GM19328 (cell line): ENCODE measurements around the gene RNF144B.

Experiments
- ATAC-seq: cut with Tn5 transposase; IDR thresholded peaks from one replicate; pipeline ENCODE4 v1.9.1; 2021; ENCODE audit warnings: mild to moderate bottlenecking, moderate library complexity; ENCODE audit not compliant: unreplicated experiment

Gene RNF144B

DNA sequence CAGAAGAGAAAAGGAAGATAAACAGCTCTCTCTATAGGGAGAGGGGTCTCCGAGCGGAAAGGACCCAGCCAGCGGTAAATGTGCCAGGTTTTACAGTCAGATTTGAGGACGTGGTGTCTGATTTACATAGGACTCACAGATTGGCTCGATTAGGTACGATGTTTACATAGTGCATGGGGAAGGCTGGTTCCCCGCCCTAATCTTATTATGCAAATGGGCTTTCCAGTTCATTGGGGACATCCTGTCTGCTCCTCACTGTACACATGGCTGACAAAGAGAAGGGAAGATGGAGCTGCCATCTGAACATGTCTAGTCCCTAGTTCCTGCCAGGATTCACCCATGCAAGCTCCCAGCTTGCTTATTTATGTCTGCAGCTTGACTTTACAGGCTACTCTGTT lies 119.9 kb downstream of the RNF144B start:
- no peak for ATAC-seq

DNA sequence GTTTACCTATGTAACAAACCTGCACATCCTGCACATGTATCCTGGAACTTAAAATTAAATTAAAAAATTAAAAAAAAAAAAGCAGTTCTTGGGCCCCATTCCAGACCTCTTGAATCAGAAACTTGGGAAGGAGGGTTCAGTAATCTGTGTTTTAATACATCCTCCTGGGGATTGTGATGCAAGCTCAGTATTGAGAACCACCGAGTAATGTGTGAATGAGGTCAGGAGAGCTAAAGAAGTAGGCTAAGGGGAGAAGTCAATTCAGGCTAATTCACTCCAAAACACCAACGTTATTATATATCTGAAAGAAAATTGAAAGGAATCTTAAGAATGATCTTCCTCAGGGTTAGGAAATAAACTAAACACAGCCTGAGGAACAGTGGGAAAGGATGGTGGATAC lies 120.4 kb downstream of the RNF144B start:
- no peak for ATAC-seq

DNA sequence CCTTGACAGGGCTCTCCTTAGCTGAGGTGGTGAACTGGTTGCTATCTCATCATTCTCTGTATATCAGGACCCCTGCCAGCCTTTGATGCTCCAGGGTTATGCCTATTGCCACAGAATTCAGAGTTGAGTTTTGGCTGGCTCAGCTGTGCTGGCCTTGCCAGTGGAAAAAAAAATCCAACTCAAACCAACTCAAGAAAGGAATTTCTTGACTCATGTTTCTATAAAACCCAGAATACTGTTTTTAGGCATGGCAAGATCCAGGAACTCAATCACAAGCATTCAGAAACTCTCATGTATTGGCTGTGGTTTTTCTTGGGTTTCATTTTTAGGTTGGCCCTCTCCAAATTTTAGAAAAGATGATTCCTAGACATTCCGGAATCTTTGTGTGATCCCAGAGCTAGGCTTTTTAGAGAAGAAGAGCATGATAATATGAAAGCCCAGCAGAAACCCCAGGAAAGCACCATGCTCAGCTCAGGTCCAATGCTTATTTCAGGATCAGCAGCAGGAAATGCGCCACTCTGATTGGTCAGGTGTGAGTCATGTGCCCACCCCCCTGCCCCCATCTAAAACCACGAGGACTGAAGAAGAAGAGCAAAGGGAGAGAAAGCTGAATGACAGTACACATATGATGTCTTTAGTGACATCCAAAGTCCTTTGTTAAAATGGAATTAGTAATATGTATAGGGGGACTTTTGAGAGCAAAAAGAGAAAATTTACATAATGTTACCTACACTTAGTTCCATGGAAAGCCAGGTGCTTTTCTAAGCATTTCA lies 122.9 kb downstream of the RNF144B start:
- ATAC-seq: no peak

DNA sequence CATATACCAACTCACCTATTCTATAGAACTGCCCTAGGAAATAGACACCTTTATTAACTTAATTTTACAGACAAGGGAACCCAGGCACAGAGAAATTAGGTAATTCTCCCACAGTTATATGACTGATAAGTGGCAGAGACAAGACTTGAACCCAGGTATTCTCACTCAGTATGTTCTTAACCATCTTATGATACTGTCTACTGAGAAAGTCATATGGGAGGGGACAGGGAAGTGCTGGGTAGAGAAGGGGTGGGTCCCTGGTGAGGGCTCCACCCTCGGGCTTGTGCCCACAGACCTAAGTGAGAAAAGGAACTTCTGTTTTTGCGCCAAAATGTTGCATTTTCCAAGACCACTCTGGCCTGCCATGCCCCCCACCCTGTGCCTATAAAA lies 123.5 kb downstream of the RNF144B start:
- ATAC-seq: no peak

DNA sequence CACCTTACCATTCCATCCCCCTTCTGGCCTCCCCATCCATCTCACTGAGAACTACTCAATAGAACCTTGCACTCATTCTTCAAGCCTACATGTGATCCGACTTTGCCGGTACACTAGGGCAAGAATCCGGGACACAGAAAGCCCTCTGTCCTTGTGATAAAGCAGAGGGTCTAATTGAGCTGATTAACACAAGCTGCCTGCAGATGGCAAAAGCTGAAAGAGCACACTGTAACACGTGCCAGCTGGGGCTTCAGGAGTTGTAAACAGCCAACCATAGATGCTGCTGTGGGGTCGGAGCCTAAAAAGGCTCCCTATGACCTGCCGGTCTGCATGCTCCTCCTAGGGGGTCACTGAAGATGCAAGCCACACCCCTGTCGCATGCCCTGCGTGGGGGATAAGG lies 124.1 kb downstream of the RNF144B start:
- no peak for ATAC-seq

DNA sequence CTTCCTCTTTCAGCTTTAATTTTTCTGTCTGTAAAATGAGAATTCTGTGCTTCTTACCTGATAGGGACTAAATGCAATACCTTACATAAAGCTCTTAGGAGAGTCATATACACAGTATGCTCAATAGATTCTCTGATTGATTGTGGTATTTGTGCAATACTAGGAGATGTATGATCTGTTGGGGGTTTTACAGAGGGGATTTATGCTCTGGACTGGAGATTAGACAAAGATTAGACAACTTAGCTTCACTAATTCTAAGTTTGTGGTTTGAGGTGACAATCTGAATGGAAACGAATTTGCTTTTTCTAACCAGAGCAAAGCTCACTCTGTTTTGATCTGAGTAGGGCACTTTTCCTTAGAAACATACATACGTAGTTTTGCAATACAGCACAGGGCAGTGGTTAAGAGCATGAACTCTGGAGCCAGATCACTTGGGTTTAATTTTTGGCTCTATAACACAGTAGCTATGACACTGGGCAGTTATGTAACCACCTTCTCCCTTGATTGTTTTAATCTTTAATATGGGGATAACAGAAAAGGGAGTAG lies 126.2 kb downstream of the RNF144B start:
- ATAC-seq: no peak

DNA sequence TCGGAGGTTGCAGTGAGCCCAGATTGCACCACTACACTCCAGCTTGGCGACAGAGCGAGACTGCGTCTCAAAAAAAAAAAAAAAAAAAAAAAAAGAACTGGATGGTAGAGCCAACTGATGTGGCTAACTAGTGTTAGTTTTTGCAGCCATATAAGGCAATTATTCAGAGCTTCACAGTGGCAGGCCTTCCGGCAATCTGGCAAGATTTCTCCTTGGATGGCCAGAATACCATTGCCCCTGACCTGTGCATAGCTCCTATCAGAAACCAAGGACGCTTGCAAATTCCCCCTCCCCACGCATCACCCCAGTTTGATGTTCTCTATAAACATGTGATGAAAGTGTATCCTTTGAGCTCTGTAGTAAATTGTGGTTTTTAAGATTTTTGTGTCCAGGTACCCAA lies 127.0 kb downstream of the RNF144B start:
- no peak for ATAC-seq

DNA sequence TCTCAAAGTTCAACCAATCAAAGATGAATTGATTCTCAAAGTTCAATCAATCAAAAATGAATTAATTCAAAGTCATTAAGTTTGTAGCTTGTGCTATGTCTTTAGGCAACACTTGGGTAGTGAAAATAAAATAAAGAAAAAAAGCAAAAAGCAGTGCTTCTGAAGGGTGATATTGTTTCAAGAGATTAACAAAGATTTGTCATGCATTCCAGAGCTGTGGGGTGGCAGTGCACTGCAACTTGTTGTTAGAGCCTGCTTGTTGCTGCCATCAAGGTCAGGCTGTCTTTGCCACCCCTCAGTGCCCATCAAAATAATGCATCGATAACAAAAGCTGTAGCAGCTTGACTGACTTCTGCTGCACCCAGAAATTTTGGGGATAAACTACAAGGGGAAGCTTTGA lies 128.6 kb downstream of the RNF144B start:
- ATAC-seq: no peak
